Measurements from ENCODE around the gene TMEM50A.
"Not testable (repeated sequence)": the region's sequence is repeated elsewhere in the genome, so short reads cannot be mapped to it uniquely, and the experiment has no call there.

The TMEM50A gene

DNA sequence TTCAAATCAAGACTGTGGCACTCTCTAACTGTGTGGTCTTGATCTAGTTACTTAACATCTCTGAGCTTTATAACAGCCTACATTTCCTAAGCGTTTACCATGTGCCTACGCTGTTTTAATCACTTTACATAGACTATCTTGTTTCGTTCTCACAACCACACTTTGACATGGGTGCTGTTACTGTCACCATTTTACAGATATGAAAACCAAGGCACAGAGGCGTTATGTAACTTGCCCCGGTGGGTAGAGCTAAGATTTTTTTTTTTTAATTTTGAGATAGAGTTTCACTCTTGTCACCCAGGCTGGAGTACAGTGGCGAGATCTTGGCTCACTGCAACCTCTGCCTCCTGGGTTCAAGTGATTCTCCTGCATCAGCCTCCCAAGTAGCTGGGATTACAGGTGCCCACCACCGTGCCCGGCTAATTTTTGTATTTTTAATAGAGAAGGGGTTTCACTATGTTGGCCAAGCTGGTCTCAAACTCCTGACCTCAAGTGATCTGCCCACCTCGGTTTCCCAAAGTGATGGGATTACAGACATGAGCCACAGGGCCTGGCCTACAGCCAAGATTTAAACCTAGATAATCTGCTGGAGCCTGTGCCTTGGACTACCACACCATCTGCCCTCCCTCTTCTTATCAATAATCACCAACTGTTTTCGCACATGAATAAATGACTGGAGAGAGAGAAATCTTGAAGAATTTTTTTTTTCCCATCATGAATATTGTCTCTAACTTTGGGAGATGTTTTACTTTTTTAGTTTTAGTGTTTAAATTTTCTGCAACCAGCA is 71.7 kb downstream of the TMEM50A start:
- not testable (repeated sequence) for H3K9me3 ChIP-seq (ENCODE audit: control insufficient read depth in 5 of 5, low read length in 5 of 5); H3K27ac ChIP-seq (ENCODE audit: low read depth, low read length); H3K4me1 ChIP-seq (ENCODE audit: control insufficient read depth in 5 of 5, insufficient read depth in 5 of 5, low read length in 5 of 5); H3K36me3 ChIP-seq (ENCODE audit: control insufficient read depth in 5 of 5, insufficient read depth in 5 of 5, low read length in 5 of 5); H3K9ac ChIP-seq (ENCODE audit: low read length in 5 of 5); H3K4me3 ChIP-seq (ENCODE audit: low read depth in 1 of 5, low read length in 5 of 5); H3K27me3 ChIP-seq (ENCODE audit: control insufficient read depth in 5 of 5, insufficient read depth in 4 of 5, low read length in 5 of 5)

All from subcutaneous abdominal adipose tissue (tissue), 5 donors.